Hepatocyte (in vitro differentiated cells): ENCODE measurements around the gene ANKRD11.

Experiments
- CTCF ChIP-seq: fragments of 200-600 bp; sonication (generic); IDR thresholded peaks from 2 replicates; pipeline ENCODE4 v1.5.1; 2016; ENCODE audit warnings: antibody characterized with exemption, mild to moderate bottlenecking; ENCODE audit not compliant: poor library complexity
- EZH2 ChIP-seq: fragments of 200-600 bp; sonication (generic); IDR thresholded peaks from 2 replicates; pipeline ENCODE4 v1.6.1; 2016; ENCODE audit warnings: antibody characterized with exemption, mild to moderate bottlenecking, borderline replicate concordance
- EZH2phosphoT487 ChIP-seq: fragments of 200-600 bp; sonication (generic); IDR thresholded peaks from one replicate; pipeline ENCODE4 v1.6.1; 2018; ENCODE audit warnings: antibody characterized with exemption, mild to moderate bottlenecking, low read depth, moderate library complexity; ENCODE audit not compliant: unreplicated experiment, severe bottlenecking

DNA sequence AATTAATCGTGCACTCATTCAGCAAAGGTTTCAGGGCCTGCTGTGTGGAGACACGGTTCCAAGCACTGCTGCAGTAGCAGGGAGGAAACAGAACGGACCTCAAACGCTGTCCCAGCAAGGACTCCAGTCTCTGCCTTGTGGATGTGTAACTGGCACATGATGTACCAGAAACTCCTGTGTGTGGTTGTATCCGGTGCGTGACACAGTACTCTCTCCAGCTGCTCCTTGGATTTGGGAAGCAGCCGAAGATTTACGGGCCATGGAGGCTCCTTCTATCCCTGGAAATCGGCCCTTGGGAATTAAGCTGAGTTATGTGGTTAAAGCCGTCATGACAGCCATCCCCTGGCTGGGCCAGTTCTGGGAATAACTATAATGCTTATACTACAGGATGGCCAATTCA, 8.5 kb upstream of the ANKRD11 start:
- TF ChIP-seq CTCF (no peak), EZH2phosphoT487 (no peak), EZH2 (no peak)
